DND-41 (cell line): ENCODE data around the gene PRODH2.

ENCODE experiments used
- ATAC-seq: fragments of 200-7000 bp; cut with Tn5 transposase; 3 replicates; pipeline ENCODE4 v1.9.1; 2021; ENCODE audit warnings: low read depth; ENCODE audit not compliant: insufficient read depth
- DNase-seq: peaks from one replicate; pipeline ENCODE4 v3.0.0-alpha.2; 2020
- H2AFZ ChIP-seq: 2 replicates; pipeline ENCODE4 v1.6.0; 2012; ENCODE audit warnings: low read depth, low read length
- H3K27ac ChIP-seq: 2 replicates; pipeline ENCODE4 v1.5.1; 2012; ENCODE audit warnings: low read length, inconsistent platforms
- H3K27me3 ChIP-seq: fragments of 200-600 bp; sonication (generic); 2 replicates; pipeline ENCODE4 v1.6.0; 2012; ENCODE audit warnings: low read length, mild to moderate bottlenecking, inconsistent platforms; ENCODE audit not compliant: insufficient read depth, poor library complexity
- H3K36me3 ChIP-seq: 2 replicates; pipeline ENCODE4 v1.5.1; 2012; ENCODE audit warnings: low read length, inconsistent platforms; ENCODE audit not compliant: insufficient read depth
- H3K4me1 ChIP-seq: 2 replicates; pipeline ENCODE4 v1.5.1; 2012; ENCODE audit warnings: mild to moderate bottlenecking, low read length; ENCODE audit not compliant: insufficient read depth
- H3K4me2 ChIP-seq: 2 replicates; pipeline ENCODE4 v1.6.0; 2012; ENCODE audit warnings: mild to moderate bottlenecking, moderate library complexity, low read length, inconsistent platforms; ENCODE audit not compliant: insufficient read depth
- H3K4me3 ChIP-seq, 2 experiments: fragments of 200-600 bp in 1 of 2; shearing (Covaris generic) in 1 of 2; 2 replicates each; pipeline ENCODE4 v1.5.1; 2012 to 2016; ENCODE audit warnings: inconsistent platforms in 2 of 2, low read length in 2 of 2, mild to moderate bottlenecking in 2 of 2, low read depth in 1 of 2, moderate library complexity in 1 of 2
- H3K79me2 ChIP-seq: 2 replicates; pipeline ENCODE4 v1.6.0; 2012; ENCODE audit warnings: low read length, inconsistent platforms; ENCODE audit not compliant: insufficient read depth
- H3K9ac ChIP-seq: 2 replicates; pipeline ENCODE4 v1.6.0; 2012; ENCODE audit warnings: low read depth, mild to moderate bottlenecking, inconsistent platforms, low read length, moderate library complexity
- H3K9me3 ChIP-seq: 2 replicates; pipeline ENCODE4 v1.5.1; 2012; ENCODE audit warnings: low read length, moderate library complexity, mild to moderate bottlenecking, inconsistent platforms; ENCODE audit not compliant: insufficient read depth, severe bottlenecking
- H4K20me1 ChIP-seq: 2 replicates; pipeline ENCODE4 v1.6.0; 2012; ENCODE audit warnings: low read length; ENCODE audit not compliant: insufficient read depth
- EZH2 ChIP-seq: IDR thresholded peaks from 3 replicates; pipeline ENCODE4 v1.6.1; 2012; ENCODE audit warnings: borderline replicate concordance, low read depth, mild to moderate bottlenecking, moderate library complexity, low read length, inconsistent platforms; ENCODE audit not compliant: severe bottlenecking
- TF ChIP-seq, protein P1 (sequence below): IDR thresholded peaks from 2 replicates; pipeline ENCODE4 v1.5.1; 2012; ENCODE audit warnings: borderline replicate concordance, low read length, moderate library complexity, mild to moderate bottlenecking; ENCODE audit not compliant: poor library complexity, severe bottlenecking; ENCODE audit errors: extremely low read depth

PRODH2 gene

DNA sequence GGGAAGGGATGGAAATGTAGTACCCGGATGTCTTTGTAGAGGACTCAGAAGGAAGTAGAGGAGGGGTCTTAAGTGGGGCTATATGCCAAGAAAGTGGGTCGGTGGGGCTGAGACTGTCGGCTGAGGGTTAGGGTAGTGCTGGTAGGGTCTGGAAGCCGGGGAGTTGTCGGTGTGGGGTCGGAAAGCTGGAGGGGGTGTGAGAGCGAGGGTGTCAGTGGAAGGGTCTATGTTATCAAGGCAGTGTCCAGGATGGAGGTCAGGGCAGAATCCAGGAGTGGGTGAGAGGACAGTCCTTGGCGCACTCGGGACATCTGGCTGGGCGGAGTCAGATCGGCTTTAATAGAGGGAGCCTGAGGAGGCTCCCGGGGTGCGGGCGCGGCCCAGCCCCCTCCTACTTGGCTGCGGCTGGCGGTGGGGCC is 57.5 kb downstream of the PRODH2 start:
- no peak for TF ChIP-seq EZH2
- TF ChIP-seq, protein P1, sequence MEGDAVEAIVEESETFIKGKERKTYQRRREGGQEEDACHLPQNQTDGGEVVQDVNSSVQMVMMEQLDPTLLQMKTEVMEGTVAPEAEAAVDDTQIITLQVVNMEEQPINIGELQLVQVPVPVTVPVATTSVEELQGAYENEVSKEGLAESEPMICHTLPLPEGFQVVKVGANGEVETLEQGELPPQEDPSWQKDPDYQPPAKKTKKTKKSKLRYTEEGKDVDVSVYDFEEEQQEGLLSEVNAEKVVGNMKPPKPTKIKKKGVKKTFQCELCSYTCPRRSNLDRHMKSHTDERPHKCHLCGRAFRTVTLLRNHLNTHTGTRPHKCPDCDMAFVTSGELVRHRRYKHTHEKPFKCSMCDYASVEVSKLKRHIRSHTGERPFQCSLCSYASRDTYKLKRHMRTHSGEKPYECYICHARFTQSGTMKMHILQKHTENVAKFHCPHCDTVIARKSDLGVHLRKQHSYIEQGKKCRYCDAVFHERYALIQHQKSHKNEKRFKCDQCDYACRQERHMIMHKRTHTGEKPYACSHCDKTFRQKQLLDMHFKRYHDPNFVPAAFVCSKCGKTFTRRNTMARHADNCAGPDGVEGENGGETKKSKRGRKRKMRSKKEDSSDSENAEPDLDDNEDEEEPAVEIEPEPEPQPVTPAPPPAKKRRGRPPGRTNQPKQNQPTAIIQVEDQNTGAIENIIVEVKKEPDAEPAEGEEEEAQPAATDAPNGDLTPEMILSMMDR: no peak
- no peak for ATAC-seq
- H3K4me3 ChIP-seq: no peak overlapping the region

DNA sequence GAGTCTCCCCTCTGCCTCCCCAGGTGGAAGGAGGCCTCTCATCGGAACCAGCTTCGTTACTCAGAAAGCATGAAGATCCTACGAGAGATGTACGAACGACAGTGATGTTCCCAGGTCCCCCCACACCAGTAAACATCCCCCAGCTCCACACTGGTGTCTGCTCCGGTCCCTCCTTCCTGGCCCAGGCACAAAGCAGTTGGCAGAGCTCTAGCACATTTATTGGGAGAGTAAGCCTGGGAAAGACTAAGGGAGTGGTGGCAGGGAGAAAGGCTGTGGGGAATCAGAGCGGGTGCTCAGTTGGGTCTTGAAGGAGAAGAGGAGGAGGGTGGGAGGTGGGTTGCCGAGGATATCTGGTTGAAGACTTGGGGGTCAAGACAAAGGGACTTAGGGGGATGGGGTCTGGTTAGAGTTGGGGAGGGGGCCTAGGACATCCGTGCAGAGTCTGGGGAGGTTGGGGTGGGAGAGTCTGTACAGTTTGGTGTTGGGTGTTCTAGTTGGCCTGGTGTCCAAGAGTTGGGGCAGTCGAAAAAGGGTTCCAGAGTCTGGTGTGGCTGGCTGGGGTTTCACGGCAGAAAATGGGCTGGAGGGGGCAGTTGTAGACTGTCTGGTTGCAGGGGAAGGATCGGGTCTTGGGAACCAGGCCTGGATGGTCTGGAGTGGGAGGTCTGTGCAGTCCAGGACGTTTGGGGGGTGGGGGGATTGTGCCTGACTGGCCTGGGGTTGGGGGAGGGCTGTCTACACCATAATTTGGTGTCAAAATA is 58.1 kb downstream of the PRODH2 start:
- DNase-seq: no peak
- Histone ChIP-seq H3K4me3 (no peak overlapping the region), H3K36me3 (peaks cover 30% of the 10 kb centered on the region), H3K9ac (no peak overlapping the region), H3K4me1 (peaks cover 29% of the 10 kb centered on the region), H3K79me2 (peaks cover 21% of the 10 kb centered on the region), H2AFZ (no peak overlapping the region), H3K4me2 (no peak overlapping the region), H4K20me1 (peaks cover 15% of the 10 kb centered on the region), H3K9me3 (no peaks in the 10 kb centered on the region), H3K27ac (no peak overlapping the region), H3K27me3 (no peaks in the 10 kb centered on the region)
- TF ChIP-seq, protein P1: no peak
- no peak for TF ChIP-seq EZH2
- no peak for ATAC-seq

More for the DNA sequence above, 57.5 kb downstream of the PRODH2 start:
- Histone ChIP-seq H3K4me2 (no peak overlapping the region), H4K20me1 (peaks cover 19% of the 10 kb centered on the region), H3K27ac (no peak overlapping the region), H3K4me1 (peaks cover 27% of the 10 kb centered on the region), H3K36me3 (peaks cover 36% of the 10 kb centered on the region), H3K9ac (no peak overlapping the region), H2AFZ (no peak overlapping the region), H3K27me3 (no peaks in the 10 kb centered on the region), H3K9me3 (no peaks in the 10 kb centered on the region), H3K79me2 (peaks cover 22% of the 10 kb centered on the region)
- no peak for DNase-seq

DNA sequence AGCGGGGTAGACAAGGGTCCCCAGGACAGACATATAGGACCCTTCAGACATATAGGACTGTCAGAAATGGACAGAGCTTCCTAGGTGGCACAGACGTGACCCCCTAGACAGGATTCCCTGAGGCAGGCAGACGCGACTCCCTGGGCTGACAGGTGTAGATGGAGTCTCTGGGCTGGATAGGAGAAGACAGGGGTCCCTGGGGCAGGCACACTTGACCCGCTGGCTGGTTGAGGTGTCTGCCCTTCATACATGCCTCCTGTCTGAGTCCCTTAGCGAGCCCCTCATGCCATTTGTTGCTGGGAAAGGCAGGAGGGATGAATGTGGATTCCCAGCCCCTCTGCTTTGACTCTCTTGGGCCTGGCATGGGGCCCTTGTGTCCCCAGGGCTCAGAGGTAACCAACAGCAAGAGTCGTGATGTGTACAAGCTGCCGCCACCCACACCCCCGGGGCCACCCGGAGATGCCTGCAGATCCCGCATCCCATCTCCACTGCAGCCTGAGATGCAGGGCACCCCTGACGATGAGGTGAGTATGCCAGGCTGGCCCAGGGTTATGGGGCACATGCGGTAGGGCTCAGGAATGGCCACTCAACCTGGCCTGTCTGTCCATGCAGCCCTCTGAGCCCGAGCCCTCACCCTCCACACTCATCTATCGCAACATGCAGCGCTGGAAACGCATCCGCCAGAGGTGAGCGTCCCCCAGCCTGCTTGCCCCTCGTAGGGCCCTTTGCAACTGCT is 58.8 kb downstream of the PRODH2 start:
- ATAC-seq (no peak), DNase-seq (no peak)
- no peak overlapping the region for H3K9ac ChIP-seq
- H4K20me1 ChIP-seq: peaks cover 7% of the 10 kb centered on the region
- peaks cover 24% of the 10 kb centered on the region for H3K36me3 ChIP-seq
- H3K4me3 ChIP-seq: no peak overlapping the region
- H3K4me2 ChIP-seq: no peak overlapping the region
- H3K9me3 ChIP-seq: no peaks in the 10 kb centered on the region
- no peaks in the 10 kb centered on the region for H3K27me3 ChIP-seq
- no peak overlapping the region for H3K27ac ChIP-seq
- no peak for TF ChIP-seq EZH2
- H3K79me2 ChIP-seq: peaks cover 19% of the 10 kb centered on the region
- H3K4me1 ChIP-seq: peaks cover 29% of the 10 kb centered on the region
- H2AFZ ChIP-seq: no peak overlapping the region
